K562 (cell line): Measurements from ENCODE around the gene MRPL10. TPM values are rescaled to one million over a fixed set of nuclear protein-coding genes. Genes with fewer than 3 reads are reported as not detected.

Experiments
- ARHGAP35 ChIP-seq: fragments of 450-650 bp; IDR thresholded peaks from 2 replicates; pipeline ENCODE4 v1.6.1; 2018; ENCODE audit not compliant: partially characterized antibody
- BRCA1 ChIP-seq, 2 experiments: fragments of 450-650 bp in 1 of 2; sonication (generic) in 1 of 2; formaldehyde crosslinking in 1 of 2; IDR thresholded peaks; 2 replicates each; pipeline versions ENCODE4 v1.5.0 to v1.6.1; 2017 to 2020; ENCODE audit warnings: mild to moderate bottlenecking in 1 of 2, missing genetic modification reagents in 1 of 2
- CBFA2T3 ChIP-seq: fragments of 450-650 bp; IDR thresholded peaks from 2 replicates; pipeline ENCODE4 v1.6.1; 2017
- ELK1 ChIP-seq: sonication (generic); formaldehyde crosslinking; IDR thresholded peaks from 2 replicates; pipeline ENCODE4 v1.8.1; 2022; ENCODE audit warnings: missing genetic modification reagents
- GABPB1 ChIP-seq: sonication (generic); formaldehyde crosslinking; IDR thresholded peaks from 2 replicates; pipeline ENCODE4 v1.8.0; 2022; ENCODE audit warnings: mild to moderate bottlenecking, missing genetic modification reagents
- HIVEP1 ChIP-seq: fragments of 250-450 bp; sonication (Bioruptor Pico); IDR thresholded peaks from 2 replicates; pipeline ENCODE4 v1.4.0; 2020; ENCODE audit warnings: mild to moderate bottlenecking
- HNRNPH1 ChIP-seq: fragments of 200-400 bp; formaldehyde crosslinking; optimal IDR thresholded peaks from 2 replicates; pipeline ENCODE3; 2017; ENCODE audit warnings: low read depth, mild to moderate bottlenecking, low read length, moderate library complexity
- MAFK ChIP-seq: IDR thresholded peaks from 2 replicates; pipeline ENCODE4 v1.6.1; 2011; ENCODE audit warnings: low read length, improper control_type of control experiment
- MTA1 ChIP-seq: fragments of 450-650 bp; IDR thresholded peaks from 2 replicates; pipeline ENCODE4 v1.6.1; 2017; ENCODE audit warnings: borderline replicate concordance
- NBN ChIP-seq: fragments of 450-650 bp; IDR thresholded peaks from 2 replicates; pipeline ENCODE4 v1.6.1; 2016; ENCODE audit warnings: low read depth, mild to moderate bottlenecking
- NCOA1 ChIP-seq: fragments of 450-650 bp; IDR thresholded peaks from 2 replicates; pipeline ENCODE4 v1.6.1; 2016; ENCODE audit warnings: low read depth
- NUFIP1 ChIP-seq: fragments of 450-650 bp; IDR thresholded peaks from 2 replicates; pipeline ENCODE4 v1.6.1; 2018; ENCODE audit not compliant: partially characterized antibody
- RFX5 ChIP-seq: IDR thresholded peaks from 2 replicates; pipeline ENCODE4 v1.6.1; 2011; ENCODE audit warnings: low read depth, mild to moderate bottlenecking, improper control_type of control experiment, low read length
- SMARCB1 ChIP-seq: IDR thresholded peaks from 2 replicates; pipeline ENCODE4 v1.6.1; 2011; ENCODE audit warnings: improper control_type of control experiment, low read depth; ENCODE audit not compliant: insufficient read length
- TCF3 ChIP-seq: sonication (generic); formaldehyde crosslinking; IDR thresholded peaks from 2 replicates; pipeline ENCODE4 v1.4.0; 2020; ENCODE audit warnings: mild to moderate bottlenecking, missing genetic modification reagents
- TEAD2 ChIP-seq: fragments of 450-650 bp; IDR thresholded peaks from 2 replicates; pipeline ENCODE4 v1.6.1; 2016; ENCODE audit warnings: missing genetic modification characterization, control low read depth, missing compliant biosample characterization
- ZKSCAN3 ChIP-seq: fragments of 250-450 bp; sonication (Bioruptor Pico); IDR thresholded peaks from 2 replicates; pipeline ENCODE4 v1.4.0; 2020
- ZNF165 ChIP-seq: fragments of 250-450 bp; sonication (Bioruptor Pico); IDR thresholded peaks from 2 replicates; pipeline ENCODE4 v1.4.0; 2020; ENCODE audit warnings: borderline replicate concordance
- ZNF239 ChIP-seq: fragments of 250-450 bp; sonication (Bioruptor Pico); IDR thresholded peaks from 2 replicates; pipeline ENCODE4 v1.4.0; 2020; ENCODE audit warnings: mild to moderate bottlenecking
- ZNF253 ChIP-seq: fragments of 250-450 bp; sonication (Bioruptor Pico); conservative IDR thresholded peaks from 2 replicates; pipeline ENCODE4 v1.6.1; 2021; ENCODE audit warnings: mild to moderate bottlenecking
- ZNF277 ChIP-seq: fragments of 250-450 bp; sonication (Bioruptor Pico); IDR thresholded peaks from 2 replicates; pipeline ENCODE4 v1.8.0; 2022; ENCODE audit warnings: inconsistent platforms, mild to moderate bottlenecking, moderate library complexity, borderline replicate concordance
- ZNF551 ChIP-seq: fragments of 250-450 bp; sonication (Bioruptor Pico); IDR thresholded peaks from 2 replicates; pipeline ENCODE4 v1.5.0; 2021; ENCODE audit warnings: mild to moderate bottlenecking, moderate library complexity
- ZNF830 ChIP-seq: fragments of 250-450 bp; sonication (Bioruptor Pico); IDR thresholded peaks from 2 replicates; pipeline ENCODE4 v1.5.0; 2021; ENCODE audit warnings: mild to moderate bottlenecking
- polyA plus RNA-seq, 8 experiments: library from polyadenylated mRNA; depleted of rRNA in 4 of 8; stranded (reverse) in 5 of 8; unstranded in 3 of 8; fragments of >200 nt; fragmentation: Nextera tagmentation in 2 of 8; fragmentation: Illumina TruSeq in 1 of 8; extraction: Ambion mirVana in 2 of 8; extraction: Trizol in 1 of 8; gene quantifications; 2 replicates each; pipeline versions ENCODE4 v1.2.1 to v1.2.3, GENCODE V29; 2011 to 2014; ENCODE audit warnings: inconsistent platforms in 1 of 8, missing spikeins in 1 of 8
- total RNA-seq, 7 experiments: library from RNA; depleted of rRNA in 6 of 7; stranded (reverse); fragments of >200 nt in 6 of 7; fragmentation: Illumina TruSeq in 2 of 7; extraction: Trizol in 2 of 7; gene quantifications; 2 replicates each; pipeline versions ENCODE4 v1.2.1 to v1.2.3, GENCODE V29; 2011 to 2021; ENCODE audit warnings: low replicate concordance in 1 of 7
- TF ChIP-seq, protein P1 (sequence below): fragments of 250-450 bp; sonication (Bioruptor Pico); IDR thresholded peaks from 2 replicates; pipeline ENCODE4 v1.8.0; 2021; ENCODE audit warnings: borderline replicate concordance, mild to moderate bottlenecking, moderate library complexity; ENCODE audit not compliant: poor library complexity, severe bottlenecking
- TF ChIP-seq, protein P2 (sequence below): sonication (generic); formaldehyde crosslinking; IDR thresholded peaks from 2 replicates; pipeline ENCODE4 v1.8.0; 2022; ENCODE audit warnings: mild to moderate bottlenecking, missing genetic modification reagents
- TF ChIP-seq, protein P3 (sequence below): fragments of 450-650 bp; IDR thresholded peaks from 2 replicates; pipeline ENCODE4 v1.6.1; 2016; ENCODE audit warnings: missing biosample characterization, missing genetic modification characterization

Gene MRPL10
- total and polyA plus RNA-seq, 9 of the 15 experiments (the other 6 are each of a cell fraction or from before 2014, with no cell fraction given), result 27.8 to 105 (median 67.3) TPM

DNA sequence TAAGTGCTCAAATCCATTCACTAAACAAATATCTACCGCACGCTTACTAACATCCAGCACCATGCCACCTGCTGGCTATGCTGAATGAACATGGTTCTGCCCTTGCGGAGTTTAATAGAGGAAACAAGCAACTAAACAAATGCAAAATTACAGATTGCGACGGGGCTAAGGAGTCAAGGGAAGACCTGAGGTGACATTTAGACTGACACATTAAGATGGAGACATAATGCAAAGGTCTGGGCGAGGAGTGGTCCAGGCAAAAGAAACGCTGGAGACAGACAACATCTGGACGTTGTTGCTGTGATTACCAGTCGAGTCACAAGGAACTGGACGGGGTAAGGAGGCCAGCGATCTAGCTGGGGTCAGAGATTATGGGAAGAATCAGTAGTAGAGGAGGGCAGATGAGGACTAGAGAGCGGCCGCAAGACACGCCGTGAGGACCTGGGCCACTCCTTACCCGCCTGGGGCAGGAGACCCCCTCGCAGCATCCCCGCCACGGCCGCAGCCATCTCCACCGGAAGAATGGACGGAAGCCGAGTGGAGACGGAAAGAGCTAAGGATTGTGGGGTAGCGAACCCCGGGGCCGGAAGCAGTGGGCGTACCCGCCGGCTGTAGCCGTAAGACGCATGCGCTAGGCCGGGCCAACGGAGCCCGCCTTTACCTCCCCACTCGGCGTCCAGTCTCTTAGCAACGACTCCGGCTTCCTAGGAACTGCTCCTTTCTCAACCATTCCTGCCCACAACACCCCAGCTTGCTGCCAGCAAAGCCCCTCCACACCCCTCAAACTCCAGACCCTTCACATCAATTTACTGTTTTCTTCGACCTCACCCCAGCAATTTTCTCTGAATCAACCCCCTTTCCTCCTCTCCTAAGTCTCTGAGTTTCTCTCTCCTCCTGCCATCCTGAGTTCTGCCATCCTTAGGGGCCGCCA is at the start of gene MRPL10, which contains the start of gene LRRC46 (continued):
- TF ChIP-seq BRCA1 (IDR thresholded peaks at IDR 0.05) (no peak), BRCA1 (CRISPR knock-in tag; IDR thresholded peaks at IDR 0.05) (no peak), MTA1 (no peak), HIVEP1 (CRISPR knock-in tag) (no peak), HNRNPH1 (no peak), RFX5 (no peak), CBFA2T3 (no peak), ARHGAP35 (no peak), ZNF551 (CRISPR knock-in tag) (no peak), ELK1 (CRISPR knock-in tag) (no peak), ZNF239 (no peak), NCOA1 (no peak; the same call in 1 of the 2 replicates), ZNF277 (CRISPR knock-in tag) (no peak), TEAD2 (tag) (no peak), MAFK (no peak), TCF3 (CRISPR knock-in tag) (peak; percentile 25; the same call in 1 of the 2 replicates), ZNF165 (CRISPR knock-in tag) (no peak), SMARCB1 (no peak), ZKSCAN3 (CRISPR knock-in tag) (no peak), ZNF253 (CRISPR knock-in tag) (no peak), NBN (no peak), GABPB1 (CRISPR knock-in tag) (peak; percentile 91), ZNF830 (CRISPR knock-in tag) (peak; percentile 48; the same call in 1 of the 2 replicates), NUFIP1 (no peak)
- TF ChIP-seq, protein P1, sequence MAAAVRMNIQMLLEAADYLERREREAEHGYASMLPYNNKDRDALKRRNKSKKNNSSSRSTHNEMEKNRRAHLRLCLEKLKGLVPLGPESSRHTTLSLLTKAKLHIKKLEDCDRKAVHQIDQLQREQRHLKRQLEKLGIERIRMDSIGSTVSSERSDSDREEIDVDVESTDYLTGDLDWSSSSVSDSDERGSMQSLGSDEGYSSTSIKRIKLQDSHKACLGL, result peak; percentile 22
- TF ChIP-seq, protein P2, sequence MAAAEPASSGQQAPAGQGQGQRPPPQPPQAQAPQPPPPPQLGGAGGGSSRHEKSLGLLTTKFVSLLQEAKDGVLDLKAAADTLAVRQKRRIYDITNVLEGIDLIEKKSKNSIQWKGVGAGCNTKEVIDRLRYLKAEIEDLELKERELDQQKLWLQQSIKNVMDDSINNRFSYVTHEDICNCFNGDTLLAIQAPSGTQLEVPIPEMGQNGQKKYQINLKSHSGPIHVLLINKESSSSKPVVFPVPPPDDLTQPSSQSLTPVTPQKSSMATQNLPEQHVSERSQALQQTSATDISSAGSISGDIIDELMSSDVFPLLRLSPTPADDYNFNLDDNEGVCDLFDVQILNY (CRISPR knock-in tag), result no peak
- TF ChIP-seq, protein P3, sequence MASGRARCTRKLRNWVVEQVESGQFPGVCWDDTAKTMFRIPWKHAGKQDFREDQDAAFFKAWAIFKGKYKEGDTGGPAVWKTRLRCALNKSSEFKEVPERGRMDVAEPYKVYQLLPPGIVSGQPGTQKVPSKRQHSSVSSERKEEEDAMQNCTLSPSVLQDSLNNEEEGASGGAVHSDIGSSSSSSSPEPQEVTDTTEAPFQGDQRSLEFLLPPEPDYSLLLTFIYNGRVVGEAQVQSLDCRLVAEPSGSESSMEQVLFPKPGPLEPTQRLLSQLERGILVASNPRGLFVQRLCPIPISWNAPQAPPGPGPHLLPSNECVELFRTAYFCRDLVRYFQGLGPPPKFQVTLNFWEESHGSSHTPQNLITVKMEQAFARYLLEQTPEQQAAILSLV, result no peak
